ENCODE results near the gene AATF.

AATF gene

DNA sequence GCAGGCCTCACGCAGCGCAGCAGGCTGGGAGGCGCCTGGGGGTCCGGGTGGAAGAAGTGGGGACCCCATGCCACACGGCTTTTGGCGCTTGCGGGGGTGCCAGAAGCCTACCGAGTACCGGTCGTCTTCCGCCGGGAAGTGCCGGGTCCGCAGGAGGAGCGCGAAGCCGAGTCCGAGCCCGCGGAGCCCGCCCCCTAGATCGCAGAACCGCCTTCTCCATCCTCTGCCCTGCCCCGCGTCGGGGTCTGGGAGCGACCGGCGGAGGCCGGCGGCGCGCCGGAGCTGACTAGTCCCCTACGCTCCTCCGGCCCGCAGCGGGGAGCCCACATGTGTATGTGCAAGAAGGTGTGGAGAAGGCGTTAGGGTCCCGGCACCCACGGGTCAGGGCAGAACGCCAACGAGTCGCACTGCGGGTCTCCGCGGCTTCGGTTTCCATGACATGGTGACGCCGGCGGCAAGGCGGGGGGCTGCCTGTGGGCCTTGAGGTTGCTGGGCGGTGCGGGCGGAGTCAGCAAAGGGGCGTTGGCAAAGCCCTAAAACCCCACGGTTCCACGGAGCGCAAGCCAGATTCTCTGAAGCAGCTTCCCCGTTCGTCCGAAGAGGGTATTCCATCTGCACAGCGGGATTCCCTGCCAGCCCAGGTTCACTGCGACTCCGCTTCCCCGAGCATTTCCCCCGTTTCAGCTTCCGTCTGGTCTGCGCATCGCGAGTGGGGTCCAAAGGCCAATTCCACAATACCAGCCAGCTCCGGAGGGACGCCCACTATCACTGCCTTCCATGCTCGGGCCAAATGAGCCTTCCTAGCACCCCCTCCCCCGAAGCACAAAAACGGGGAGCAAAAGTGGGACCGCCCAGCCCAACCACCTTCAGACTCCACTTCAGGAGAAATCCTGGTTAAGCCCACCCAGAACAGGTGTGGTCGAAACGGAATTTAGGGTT, 13.8 kb upstream of the AATF start:
- TF ChIP-seq, protein P1, sequence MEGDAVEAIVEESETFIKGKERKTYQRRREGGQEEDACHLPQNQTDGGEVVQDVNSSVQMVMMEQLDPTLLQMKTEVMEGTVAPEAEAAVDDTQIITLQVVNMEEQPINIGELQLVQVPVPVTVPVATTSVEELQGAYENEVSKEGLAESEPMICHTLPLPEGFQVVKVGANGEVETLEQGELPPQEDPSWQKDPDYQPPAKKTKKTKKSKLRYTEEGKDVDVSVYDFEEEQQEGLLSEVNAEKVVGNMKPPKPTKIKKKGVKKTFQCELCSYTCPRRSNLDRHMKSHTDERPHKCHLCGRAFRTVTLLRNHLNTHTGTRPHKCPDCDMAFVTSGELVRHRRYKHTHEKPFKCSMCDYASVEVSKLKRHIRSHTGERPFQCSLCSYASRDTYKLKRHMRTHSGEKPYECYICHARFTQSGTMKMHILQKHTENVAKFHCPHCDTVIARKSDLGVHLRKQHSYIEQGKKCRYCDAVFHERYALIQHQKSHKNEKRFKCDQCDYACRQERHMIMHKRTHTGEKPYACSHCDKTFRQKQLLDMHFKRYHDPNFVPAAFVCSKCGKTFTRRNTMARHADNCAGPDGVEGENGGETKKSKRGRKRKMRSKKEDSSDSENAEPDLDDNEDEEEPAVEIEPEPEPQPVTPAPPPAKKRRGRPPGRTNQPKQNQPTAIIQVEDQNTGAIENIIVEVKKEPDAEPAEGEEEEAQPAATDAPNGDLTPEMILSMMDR (IDR thresholded peaks at IDR 0.05; ENCODE audit: extremely low read depth, missing control alignments) = no peak
- peak; percentile 51 for DNase-seq (ENCODE audit: low spot score)

DNA sequence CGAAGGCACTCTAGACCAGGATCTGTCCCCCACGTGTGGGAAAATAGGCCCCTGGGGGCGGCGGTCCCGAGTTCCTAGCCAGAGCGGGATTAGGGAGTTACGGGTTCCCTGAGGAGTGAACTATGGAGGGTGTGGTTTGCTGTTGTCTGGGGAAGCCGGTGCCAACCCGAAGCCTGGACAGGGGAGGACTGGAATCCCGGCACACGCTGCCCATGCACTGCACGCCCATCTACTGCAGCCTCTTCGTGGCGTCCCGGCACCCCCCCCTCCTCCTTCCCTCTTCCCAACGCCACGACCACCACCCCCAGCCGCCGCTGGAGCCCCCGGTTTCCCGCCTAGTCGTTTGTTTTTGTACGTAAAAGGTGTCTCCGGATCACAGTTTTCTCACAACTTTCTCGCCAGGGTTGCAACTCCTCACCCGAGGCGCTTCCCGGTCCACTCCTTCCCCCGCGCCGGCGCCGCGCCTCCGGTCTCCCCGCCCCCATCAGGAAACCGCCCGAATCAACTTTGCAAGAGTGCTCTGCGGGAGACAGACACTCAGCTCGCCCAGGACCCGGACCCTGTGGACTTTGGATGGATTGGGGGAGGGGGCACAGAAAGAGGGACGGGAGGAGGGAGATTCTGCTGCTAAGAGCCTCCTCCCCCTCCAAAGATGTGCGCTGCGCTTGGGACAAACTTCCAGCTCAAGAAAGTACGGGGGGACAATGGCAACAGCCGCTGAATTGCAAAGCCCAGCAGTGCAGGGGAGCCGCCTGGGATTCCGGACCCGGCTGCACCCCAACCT, 12.9 kb upstream of the AATF start:
- peak; percentile 44 for DNase-seq (ENCODE audit: low spot score)
- TF ChIP-seq, protein P1 (IDR thresholded peaks at IDR 0.05; ENCODE audit: extremely low read depth, missing control alignments) = no peak

DNA sequence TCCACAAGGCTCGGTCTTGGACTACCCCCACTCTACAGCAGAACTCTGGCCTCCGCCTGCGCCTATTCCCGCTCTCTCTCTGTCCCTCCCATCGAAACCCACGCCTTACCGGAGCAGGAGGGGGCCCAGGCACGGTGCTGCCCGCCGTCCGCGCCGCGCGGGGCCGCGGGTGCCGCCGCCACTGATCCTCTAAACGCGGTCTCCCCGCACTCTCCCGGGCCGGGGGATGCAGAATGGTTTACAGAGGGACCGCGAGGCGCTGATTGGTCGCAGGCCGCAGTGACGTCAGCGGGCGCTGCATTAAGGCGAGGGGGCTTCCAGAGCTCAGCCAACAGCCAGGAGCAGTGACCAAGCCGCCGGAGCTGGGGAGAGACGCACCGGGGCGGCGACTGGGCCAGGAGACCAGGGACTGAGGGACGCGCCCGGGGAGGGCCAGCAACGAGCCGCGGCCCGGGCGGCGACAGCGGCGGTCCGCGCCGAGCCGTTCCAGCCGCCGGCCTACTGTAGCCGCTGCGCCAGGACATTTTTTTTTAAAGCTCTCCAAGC, 12.2 kb upstream of the AATF start:
- DNase-seq (ENCODE audit: low spot score) = peak; percentile 47
- TF ChIP-seq, protein P1 (IDR thresholded peaks at IDR 0.05; ENCODE audit: extremely low read depth, missing control alignments) = no peak

DNA sequence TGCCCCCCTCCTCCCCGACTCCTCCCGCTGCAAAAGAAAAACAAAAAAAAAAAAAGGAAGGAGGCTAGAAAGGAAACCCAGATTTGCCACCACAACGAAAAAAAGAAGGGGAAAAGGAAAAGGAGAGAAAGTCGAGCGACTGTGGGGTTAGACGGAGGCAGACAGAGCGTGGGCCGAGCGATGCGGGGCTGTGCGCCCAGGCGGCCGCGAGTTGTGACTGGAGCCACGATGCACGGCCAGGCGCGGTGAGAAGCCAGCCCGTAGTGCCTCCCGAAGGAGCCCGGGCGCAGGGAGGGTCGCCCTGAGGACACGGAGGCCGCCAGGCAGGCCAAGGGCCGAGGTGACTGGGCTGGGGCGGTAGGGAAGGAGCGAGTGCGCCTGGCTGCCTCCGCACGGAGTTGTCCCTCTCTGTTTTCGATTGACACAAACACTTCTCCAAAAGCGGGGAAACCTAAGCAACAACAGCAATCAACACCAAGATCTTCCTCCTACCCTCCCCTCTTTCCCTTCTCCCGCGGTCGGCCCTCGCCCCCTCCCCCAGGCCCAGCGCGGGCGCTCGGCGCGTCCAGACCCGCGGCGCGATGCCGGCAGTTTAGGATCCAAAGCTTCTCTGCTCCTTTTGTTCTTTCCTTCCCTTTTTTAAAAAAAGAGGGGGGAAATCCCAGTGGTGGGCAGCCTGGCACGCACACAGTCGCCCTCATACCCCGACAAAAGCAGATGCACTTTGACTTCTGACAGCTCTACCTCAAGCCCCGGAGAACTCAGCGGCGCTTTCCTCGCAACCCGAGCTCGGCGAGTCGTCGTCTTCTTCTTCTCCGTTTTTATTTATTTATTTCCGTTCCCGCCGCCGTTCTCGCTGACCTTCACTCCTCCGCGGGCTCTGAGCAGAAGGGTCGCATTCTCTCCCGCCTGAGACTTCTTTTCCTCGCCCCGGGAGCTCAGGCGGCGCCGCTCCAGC, 11.5 kb upstream of the AATF start, which contains the start of gene LHX1:
TSS of gene LHX1 (plus strand) at position 475 of the 958 bp plus-strand sequence. CDS start 723 bp downstream, outside the sequence.
- DNase-seq (ENCODE audit: low spot score) = peak; percentile 57
- TF ChIP-seq, protein P1 (IDR thresholded peaks at IDR 0.05; ENCODE audit: extremely low read depth, missing control alignments) = no peak

DNA sequence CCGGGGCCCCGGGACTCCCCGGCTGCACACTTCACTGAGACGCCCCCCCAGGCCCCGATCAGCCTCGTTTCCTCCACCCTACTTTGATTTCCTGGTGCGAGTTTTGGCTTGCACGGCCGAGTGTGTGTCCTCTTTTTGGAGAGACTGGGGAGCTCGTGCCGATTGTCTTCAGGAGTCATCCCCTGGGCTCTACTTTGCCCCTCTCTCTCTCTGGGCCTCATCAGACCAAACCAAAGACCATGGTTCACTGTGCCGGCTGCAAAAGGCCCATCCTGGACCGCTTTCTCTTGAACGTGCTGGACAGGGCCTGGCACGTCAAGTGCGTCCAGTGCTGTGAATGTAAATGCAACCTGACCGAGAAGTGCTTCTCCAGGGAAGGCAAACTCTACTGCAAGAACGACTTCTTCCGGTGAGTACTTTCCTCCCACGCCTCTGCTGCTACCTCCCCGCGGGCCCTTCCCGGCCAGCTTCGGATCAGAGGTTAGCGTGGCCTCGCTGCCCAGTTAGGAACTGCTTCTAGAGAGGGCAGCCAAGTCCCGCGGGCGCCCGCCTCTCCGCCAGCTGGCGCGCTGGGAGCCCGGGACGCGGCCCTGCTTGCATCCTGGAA, 10.7 kb upstream of the AATF start:
- TF ChIP-seq, protein P1 (IDR thresholded peaks at IDR 0.05; ENCODE audit: extremely low read depth, missing control alignments) = no peak
- peak; percentile 76 for DNase-seq (ENCODE audit: low spot score)

DNA sequence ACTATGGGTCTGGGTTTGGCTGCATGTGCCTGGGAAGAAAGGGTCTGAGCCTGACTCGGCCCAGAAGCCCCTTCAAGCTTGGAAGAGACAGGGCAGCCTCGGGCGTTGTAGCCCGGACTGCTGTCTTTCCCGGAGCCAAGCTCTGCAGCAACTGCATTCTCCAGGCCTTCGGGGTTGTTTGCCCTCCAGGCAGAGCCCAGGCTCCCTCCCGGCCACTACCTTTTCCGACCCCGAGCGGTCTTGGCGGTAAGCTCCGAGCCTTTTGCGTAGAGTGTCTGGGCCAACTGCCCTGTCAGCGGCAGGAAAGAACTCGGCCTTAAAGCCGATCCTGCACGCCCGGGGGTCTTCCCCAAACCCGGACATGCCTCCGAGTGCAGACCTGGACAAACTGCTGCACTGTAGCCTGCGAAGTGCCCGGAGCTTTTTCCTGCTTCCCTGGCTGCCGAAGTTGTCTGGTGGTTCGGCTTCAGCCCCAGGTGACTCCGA, 10.1 kb upstream of the AATF start:
- TF ChIP-seq, protein P1 (IDR thresholded peaks at IDR 0.05; ENCODE audit: extremely low read depth, missing control alignments) = no peak
- peak; percentile 35 for DNase-seq (ENCODE audit: low spot score)

Measured in GM20000 (cell line).